ENCODE data around the gene STAG1. TPM values are rescaled to one million over a fixed set of nuclear protein-coding genes. Genes with fewer than 3 reads are reported as not detected.

Gene STAG1
- total and polyA plus RNA-seq, 2 experiments from 2014 or later: 9.0 to 21.9 TPM

- H3K4me2 ChIP-seq: no peak overlapping the region
- H3K9me3 Mint-ChIP-seq: no peaks in the 10 kb centered on the region
- no peaks in the 10 kb centered on the region for H3K4me1 ChIP-seq (ENCODE audit: insufficient read depth)
- peaks cover 1% of the 10 kb centered on the region for H3K27me3 Mint-ChIP-seq (ENCODE audit: insufficient read depth, low read depth, poor library complexity)
- H3K9me2 ChIP-seq (ENCODE audit: insufficient read depth): no peaks in the 10 kb centered on the region
- no peaks in the 10 kb centered on the region; the same call in 1 of the 2 replicates for H4K20me1 ChIP-seq (replicated peaks; ENCODE audit: insufficient read depth)
- no peak overlapping the region for H3K4me3 Mint-ChIP-seq
- DNase-seq (ENCODE audit: low spot score): no peak
- H3K27ac ChIP-seq (ENCODE audit: low read depth): no peak overlapping the region
- TF ChIP-seq STAT1 (IDR thresholded peaks at IDR 0.05; ENCODE audit: unreplicated experiment) (no peak), EZH2 (IDR thresholded peaks at IDR 0.05; ENCODE audit: low read depth, unreplicated experiment) (no peak), REST (IDR thresholded peaks at IDR 0.05; ENCODE audit: unreplicated experiment) (no peak), CTCF (conservative IDR thresholded peaks at IDR 0.05; ENCODE audit: low read depth in 2 of 2) (no peak), NANOG (IDR thresholded peaks at IDR 0.05; ENCODE audit: borderline replicate concordance) (no peak), POLR2AphosphoS5 (IDR thresholded peaks at IDR 0.05; ENCODE audit: low read depth) (no peak), ZNF462 (CRISPR knock-in tag; IDR thresholded peaks at IDR 0.05) (no peak), EZH2phosphoT487 (IDR thresholded peaks at IDR 0.05; ENCODE audit: unreplicated experiment) (no peak), JUNB (IDR thresholded peaks at IDR 0.05; ENCODE audit: unreplicated experiment) (no peak), CREB1 (CRISPR knock-in tag; IDR thresholded peaks at IDR 0.05; ENCODE audit: low read depth) (no peak), ZNF331 (CRISPR knock-in tag; IDR thresholded peaks at IDR 0.05; ENCODE audit: low read depth) (no peak), ETS1 (IDR thresholded peaks at IDR 0.05) (no peak), ZNF114 (CRISPR knock-in tag; IDR thresholded peaks at IDR 0.05) (no peak)
- no peak overlapping the region for H3K4me3 ChIP-seq
- no peak for ATAC-seq
- no peak overlapping the region for H2AFZ ChIP-seq
- H3K79me2 ChIP-seq (replicated peaks; ENCODE audit: insufficient read depth): no peaks in the 10 kb centered on the region
- H3K4me1 Mint-ChIP-seq: no peaks in the 10 kb centered on the region
- H3K27me3 ChIP-seq (ENCODE audit: insufficient read depth): no peaks in the 10 kb centered on the region
- no peaks in the 10 kb centered on the region for H3F3A ChIP-seq (replicated peaks; ENCODE audit: low read depth)
- peaks cover 46% of the 10 kb centered on the region for H3K36me3 Mint-ChIP-seq (ENCODE audit: low read depth)
- no peak overlapping the region for H3K27ac Mint-ChIP-seq
- H3K36me3 ChIP-seq (ENCODE audit: insufficient read depth): no peaks in the 10 kb centered on the region
Observed at GRCh38 chr3:136330900-136331299, 421.3 kb downstream of the STAG1 start.
